Keratinocyte (primary cell): ENCODE data around the gene PGAM5.
"Not testable (repeated sequence)": the region's sequence is repeated elsewhere in the genome, so short reads cannot be mapped to it uniquely, and the experiment has no call there.

Experiments
- EZH2 ChIP-seq: IDR thresholded peaks from one replicate; pipeline ENCODE4 v1.6.1; 2012; ENCODE audit warnings: inconsistent platforms, mild to moderate bottlenecking, low read length, moderate library complexity
- TF ChIP-seq, protein P1 (sequence below), 3 experiments: IDR thresholded peaks in 1 of 3; conservative IDR thresholded peaks in 1 of 3; optimal IDR thresholded peaks in 1 of 3; 2 replicates in 2 of 3; 3 replicates in 1 of 3; pipeline versions ENCODE3 to v1.5.1; 2011; ENCODE audit warnings: low read length in 3 of 3, mild to moderate bottlenecking in 3 of 3, moderate library complexity in 2 of 3, control low read depth in 1 of 3, inconsistent platforms in 1 of 3; ENCODE audit not compliant: insufficient read depth in 2 of 3; ENCODE audit errors: extremely low read depth in 1 of 3

DNA sequence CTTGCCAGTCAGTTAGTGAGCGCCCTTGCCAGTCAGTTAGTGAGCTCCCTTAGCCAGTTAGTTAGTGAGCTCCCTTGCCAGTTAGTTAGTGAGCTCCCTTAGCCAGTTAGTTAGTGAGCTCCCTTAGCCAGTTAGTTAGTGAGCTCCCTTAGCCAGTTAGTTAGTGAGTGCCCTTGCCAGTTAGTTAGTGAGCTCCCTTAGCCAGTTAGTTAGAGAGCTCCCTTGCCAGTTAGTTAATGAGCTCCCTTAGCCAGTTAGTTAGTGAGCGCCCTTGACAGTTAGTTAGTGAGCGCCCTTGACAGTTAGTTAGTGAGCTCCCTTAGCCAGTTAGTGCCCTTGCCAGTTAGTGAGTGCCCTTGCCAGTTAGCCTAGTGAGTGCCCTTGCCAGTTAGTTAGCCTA, 15.8 kb upstream of the PGAM5 start:
- TF ChIP-seq, protein P1, sequence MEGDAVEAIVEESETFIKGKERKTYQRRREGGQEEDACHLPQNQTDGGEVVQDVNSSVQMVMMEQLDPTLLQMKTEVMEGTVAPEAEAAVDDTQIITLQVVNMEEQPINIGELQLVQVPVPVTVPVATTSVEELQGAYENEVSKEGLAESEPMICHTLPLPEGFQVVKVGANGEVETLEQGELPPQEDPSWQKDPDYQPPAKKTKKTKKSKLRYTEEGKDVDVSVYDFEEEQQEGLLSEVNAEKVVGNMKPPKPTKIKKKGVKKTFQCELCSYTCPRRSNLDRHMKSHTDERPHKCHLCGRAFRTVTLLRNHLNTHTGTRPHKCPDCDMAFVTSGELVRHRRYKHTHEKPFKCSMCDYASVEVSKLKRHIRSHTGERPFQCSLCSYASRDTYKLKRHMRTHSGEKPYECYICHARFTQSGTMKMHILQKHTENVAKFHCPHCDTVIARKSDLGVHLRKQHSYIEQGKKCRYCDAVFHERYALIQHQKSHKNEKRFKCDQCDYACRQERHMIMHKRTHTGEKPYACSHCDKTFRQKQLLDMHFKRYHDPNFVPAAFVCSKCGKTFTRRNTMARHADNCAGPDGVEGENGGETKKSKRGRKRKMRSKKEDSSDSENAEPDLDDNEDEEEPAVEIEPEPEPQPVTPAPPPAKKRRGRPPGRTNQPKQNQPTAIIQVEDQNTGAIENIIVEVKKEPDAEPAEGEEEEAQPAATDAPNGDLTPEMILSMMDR (optimal IDR thresholded peaks at IDR 0.05 in 1 of 3, IDR thresholded peaks at IDR 0.05 in 1 of 3, conservative IDR thresholded peaks at IDR 0.05 in 1 of 3; ENCODE audit: extremely low read depth in 1 of 3, insufficient read depth in 2 of 3, low read length in 3 of 3) = not testable (repeated sequence)
- TF ChIP-seq EZH2 = not testable (repeated sequence)
